Prostate gland (tissue), 2 donors: ENCODE measurements around the gene RAB12.

Experiments used
- POLR2A ChIP-seq: fragments of 450-650 bp; IDR thresholded peaks from one replicate; pipeline ENCODE4 v1.6.1; 2016; ENCODE audit warnings: antibody characterized with exemption, mild to moderate bottlenecking
- POLR2AphosphoS5 ChIP-seq: sonication (generic); formaldehyde crosslinking; IDR thresholded peaks from one replicate; pipeline ENCODE4 v1.6.1; 2017; ENCODE audit warnings: antibody characterized with exemption
- TF ChIP-seq, protein P1 (sequence below), 4 experiments: fragments of 200-600 bp in 2 of 4; fragments of 450-650 bp in 2 of 4; sonication (generic) in 2 of 4; IDR thresholded peaks; 1 replicate in 3 of 4; 2 replicates in 1 of 4; pipeline ENCODE4 v1.5.1; 2016 to 2019; ENCODE audit warnings: antibody characterized with exemption in 4 of 4, mild to moderate bottlenecking in 2 of 4, moderate library complexity in 2 of 4

- TF ChIP-seq, protein P1, sequence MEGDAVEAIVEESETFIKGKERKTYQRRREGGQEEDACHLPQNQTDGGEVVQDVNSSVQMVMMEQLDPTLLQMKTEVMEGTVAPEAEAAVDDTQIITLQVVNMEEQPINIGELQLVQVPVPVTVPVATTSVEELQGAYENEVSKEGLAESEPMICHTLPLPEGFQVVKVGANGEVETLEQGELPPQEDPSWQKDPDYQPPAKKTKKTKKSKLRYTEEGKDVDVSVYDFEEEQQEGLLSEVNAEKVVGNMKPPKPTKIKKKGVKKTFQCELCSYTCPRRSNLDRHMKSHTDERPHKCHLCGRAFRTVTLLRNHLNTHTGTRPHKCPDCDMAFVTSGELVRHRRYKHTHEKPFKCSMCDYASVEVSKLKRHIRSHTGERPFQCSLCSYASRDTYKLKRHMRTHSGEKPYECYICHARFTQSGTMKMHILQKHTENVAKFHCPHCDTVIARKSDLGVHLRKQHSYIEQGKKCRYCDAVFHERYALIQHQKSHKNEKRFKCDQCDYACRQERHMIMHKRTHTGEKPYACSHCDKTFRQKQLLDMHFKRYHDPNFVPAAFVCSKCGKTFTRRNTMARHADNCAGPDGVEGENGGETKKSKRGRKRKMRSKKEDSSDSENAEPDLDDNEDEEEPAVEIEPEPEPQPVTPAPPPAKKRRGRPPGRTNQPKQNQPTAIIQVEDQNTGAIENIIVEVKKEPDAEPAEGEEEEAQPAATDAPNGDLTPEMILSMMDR (IDR thresholded peaks at IDR 0.05) = no peak
- TF ChIP-seq POLR2A = no peak
- no peak for TF ChIP-seq POLR2AphosphoS5
Observed at GRCh38 chr18:8602040-8602439, 7.2 kb upstream of the RAB12 start.
